B cell (primary cell): ENCODE measurements around the gene SIPA1. TPM values are rescaled to one million over a fixed set of nuclear protein-coding genes. Genes with fewer than 3 reads are reported as not detected.

ENCODE experiments used
- ATAC-seq: fragments of 200-7000 bp; cut with Tn5 transposase; one replicate; pipeline ENCODE4 v1.10.0; 2021; ENCODE audit warnings: low read depth, mild to moderate bottlenecking, moderate number of reproducible peaks, moderate library complexity
- CTCF ChIA-PET: fragments of 350-600 bp; sonication (Branson Sonifier 250); formaldehyde crosslinking; loops from one replicate; lab custom pipeline; 2021; ENCODE audit warnings: antibody characterized with exemption, inconsistent platforms; lab: Charles Lee
- POLR2A ChIA-PET: fragments of 350-600 bp; sonication (Branson Sonifier 250); formaldehyde crosslinking; loops from one replicate; lab custom pipeline; 2021; ENCODE audit warnings: antibody characterized with exemption; lab: Charles Lee
- DNase-seq: peaks from one replicate; pipeline ENCODE4 v3.0.0; 2013
- H2AFZ ChIP-seq: 2 replicates; pipeline ENCODE4 v1.6.1; 2012; ENCODE audit warnings: mild to moderate bottlenecking, low read depth, low read length; ENCODE audit not compliant: insufficient read depth, poor library complexity, severe bottlenecking
- H3K27ac ChIP-seq, 2 donors: 1 replicate in 1 of 2; 2 replicates in 1 of 2; pipeline ENCODE4 v1.5.1; 2012 to 2013; ENCODE audit warnings: low read length in 2 of 2, mild to moderate bottlenecking in 2 of 2, moderate library complexity in 1 of 2
- H3K27me3 ChIP-seq, 4 experiments: fragments of 200-600 bp in 1 of 4; sonication (generic) in 1 of 4; replicated peaks in 1 of 4; 1 replicate in 2 of 4; 2 replicates in 2 of 4; pipeline versions ENCODE4 v1.6.1 to v1.7.0; 2013 to 2016; ENCODE audit warnings: low read length in 3 of 4, mild to moderate bottlenecking in 2 of 4, mixed read lengths in 1 of 4, moderate library complexity in 1 of 4; ENCODE audit not compliant: insufficient read depth in 4 of 4, control insufficient read depth in 3 of 4; ENCODE audit errors: control extremely low read depth in 1 of 4
- H3K36me3 ChIP-seq, 2 experiments: replicated peaks in 1 of 2; 1 replicate in 1 of 2; 2 replicates in 1 of 2; pipeline versions ENCODE4 v1.6.1 to v1.7.1; 2013; ENCODE audit warnings: low read length in 1 of 2; ENCODE audit not compliant: insufficient read depth in 2 of 2, control insufficient read depth in 1 of 2; ENCODE audit errors: control extremely low read depth in 1 of 2, extremely low read depth in 1 of 2
- H3K4me1 ChIP-seq, 2 donors: fragments of 200-600 bp in 1 of 2; sonication (generic) in 1 of 2; 1 replicate in 1 of 2; 2 replicates in 1 of 2; pipeline versions ENCODE4 v1.5.1 to v1.6.1; 2013 to 2017; ENCODE audit warnings: low read length in 2 of 2; ENCODE audit not compliant: control insufficient read depth in 2 of 2, insufficient read depth in 2 of 2
- H3K4me2 ChIP-seq: replicated peaks from 2 replicates; pipeline ENCODE3; 2012; ENCODE audit warnings: mild to moderate bottlenecking, low read depth, low read length; ENCODE audit not compliant: poor library complexity, severe bottlenecking
- H3K4me3 ChIP-seq, 5 experiments: fragments of 200-600 bp in 1 of 5; sonication (generic) in 1 of 5; 1 replicate in 3 of 5; 2 replicates in 2 of 5; pipeline versions ENCODE4 v1.5.1 to v1.7.0; 2011 to 2016; ENCODE audit warnings: low read length in 4 of 5, mild to moderate bottlenecking in 4 of 5, low read depth in 2 of 5, control low read depth in 1 of 5, moderate library complexity in 1 of 5; ENCODE audit not compliant: insufficient read depth in 1 of 5; ENCODE audit errors: control extremely low read depth in 1 of 5, extremely low read depth in 1 of 5
- H3K79me2 ChIP-seq: fragments of 200-600 bp; sonication (generic); one replicate; pipeline ENCODE4 v1.6.0; 2016; ENCODE audit warnings: low read length; ENCODE audit not compliant: control insufficient read depth, insufficient read depth
- H3K9ac ChIP-seq: fragments of 200-600 bp; sonication (generic); 2 replicates; pipeline ENCODE4 v1.6.1; 2017; ENCODE audit warnings: mild to moderate bottlenecking, low read length, moderate library complexity
- H3K9me3 ChIP-seq, 3 donors: one replicate each; pipeline versions ENCODE4 v1.6.1 to v1.7.1; 2013; ENCODE audit warnings: low read length in 2 of 3; ENCODE audit not compliant: control insufficient read depth in 2 of 3, insufficient read depth in 1 of 3; ENCODE audit errors: control extremely low read depth in 1 of 3
- H4K20me1 ChIP-seq: 2 replicates; pipeline ENCODE4 v1.6.0; 2012; ENCODE audit warnings: mild to moderate bottlenecking, low read length; ENCODE audit not compliant: insufficient read depth, control insufficient read depth, poor library complexity, severe bottlenecking
- H3K27ac Mint-ChIP-seq: one replicate; pipeline ENCODE4 v1.8.0; 2021; ENCODE audit warnings: mixed read lengths
- H3K27me3 Mint-ChIP-seq: one replicate; pipeline ENCODE4 v1.8.0; 2021; ENCODE audit warnings: mixed read lengths
- H3K4me1 Mint-ChIP-seq: one replicate; pipeline ENCODE4 v1.8.0; 2021; ENCODE audit warnings: mixed read lengths
- H3K4me3 Mint-ChIP-seq: one replicate; pipeline ENCODE4 v1.8.0; 2021; ENCODE audit warnings: mixed read lengths
- H3K9me3 Mint-ChIP-seq: one replicate; pipeline ENCODE4 v1.8.0; 2022; ENCODE audit warnings: mixed read lengths; ENCODE audit not compliant: insufficient read depth
- CTCF ChIP-seq: fragments of 200-600 bp; IDR thresholded peaks from one replicate; pipeline ENCODE4 v1.8.0; 2022; ENCODE audit warnings: antibody characterized with exemption, mild to moderate bottlenecking
- EZH2 ChIP-seq: IDR thresholded peaks from 2 replicates; pipeline ENCODE4 v1.6.1; 2012; ENCODE audit warnings: borderline replicate concordance, low read depth, mild to moderate bottlenecking, moderate library complexity, low read length; ENCODE audit not compliant: insufficient read depth, poor library complexity, severe bottlenecking
- WGBS: methylation state at CpG from one replicate; pipeline ENCODE4 v1.1.5; 2013; ENCODE audit warnings: missing lambda C conversion rate; ENCODE audit not compliant: insufficient coverage; 5-methylcytosine and 5-hydroxymethylcytosine counted together
- intact Hi-C: fragments of 100-400 bp; cut with micrococcal nuclease; formaldehyde crosslinking; loops from one replicate; pipeline ENCODE4 v1.10.0; 2022
- polyA plus RNA-seq: library from polyadenylated mRNA; depleted of rRNA; stranded (reverse); fragments of >200 nt; gene quantifications from 2 replicates; pipeline ENCODE4 v1.2.3, GENCODE V29; 2012
- total RNA-seq, 2 donors: library from RNA; stranded (reverse); fragments of 120-200 nt in 1 of 2; gene quantifications; 1 replicate in 1 of 2; 2 replicates in 1 of 2; pipeline versions ENCODE4 v1.2.3 to v1.2.4, GENCODE V29; 2013 to 2022

The SIPA1 gene
- total and polyA plus RNA-seq, 2 donors (not counting 1 experiment from before 2014, with no cell fraction given), result 314 to 448 TPM

GRCh38 chr11:65612691-65613090 lies 25.2 kb upstream of the SIPA1 start:
- intact Hi-C loops, result loop anchor here (10.0 kb wide), 1 partner anchor 498 kb away; the partner anchor contains the start of genes TM7SF2 and ZNHIT2
- ATAC-seq (no peak), DNase-seq (no peak)
- peaks cover 0 to 38% of the 10 kb centered on the region in 2 experiments for H3K36me3 ChIP-seq
- peaks cover 41 to 49% of the 10 kb centered on the region in 2 donors for H3K4me1 ChIP-seq
- H3K9me3 ChIP-seq, result peaks cover 0 to 3% (median 0%) of the 10 kb centered on the region in 3 donors
- Mint-ChIP-seq H3K4me1 (peaks cover 59% of the 10 kb centered on the region), H3K27ac (peak overlapping the region; percentile 67), H3K9me3 (no peaks in the 10 kb centered on the region), H3K4me3 (peak overlapping the region; percentile 98), H3K27me3 (no peaks in the 10 kb centered on the region)
- H4K20me1 ChIP-seq, result peaks cover 56% of the 10 kb centered on the region
- ChIA-PET CTCF (interaction anchor here (0.6 to 3.8 kb wide), 9 partner anchors 9 to 88 kb away, joined by 3 to 21 read pairs (median 6); partner anchors contain the start of gene FAM89B), POLR2A (interaction anchor here (1.0 to 3.9 kb wide), 3 partner anchors 15 to 72 kb away, joined by 3 to 17 read pairs (median 4); partner anchors contain the start of gene KCNK7)
- H3K27me3 ChIP-seq, result no peaks in the 10 kb centered on the region
- H3K4me2 ChIP-seq, result peak overlapping the region; percentile 84
- peak overlapping the region; percentile 80 for H2AFZ ChIP-seq
- peak overlapping the region; percentile 4 to 93 (median 85) for H3K4me3 ChIP-seq
- no peak for TF ChIP-seq CTCF
- TF ChIP-seq EZH2, result no peak
- peak overlapping the region; percentile 83 for H3K9ac ChIP-seq
- WGBS, result 51% methylated on average over 4 of the region's 7 CpGs
- H3K27ac ChIP-seq, result peak overlapping the region in 1 of 2 donors; percentile 89
- peaks cover 69% of the 10 kb centered on the region for H3K79me2 ChIP-seq
